A673 (cell line): ENCODE measurements around the gene SLC12A7.

Experiments
- EZH2 ChIP-seq: fragments of 200-600 bp; sonication (generic); IDR thresholded peaks from 2 replicates; pipeline ENCODE4 v1.6.1; 2017; ENCODE audit warnings: borderline replicate concordance, low read depth, mild to moderate bottlenecking, mixed read lengths, antibody characterized with exemption, low read length; ENCODE audit not compliant: poor library complexity, severe bottlenecking
- TF ChIP-seq, protein P1 (sequence below): fragments of 300-800, 200-600 bp; sonication (generic); conservative IDR thresholded peaks from 2 replicates; pipeline ENCODE4 v1.5.1; 2017; ENCODE audit warnings: low read depth, mild to moderate bottlenecking, antibody characterized with exemption, low read length, moderate library complexity, mixed read lengths

DNA sequence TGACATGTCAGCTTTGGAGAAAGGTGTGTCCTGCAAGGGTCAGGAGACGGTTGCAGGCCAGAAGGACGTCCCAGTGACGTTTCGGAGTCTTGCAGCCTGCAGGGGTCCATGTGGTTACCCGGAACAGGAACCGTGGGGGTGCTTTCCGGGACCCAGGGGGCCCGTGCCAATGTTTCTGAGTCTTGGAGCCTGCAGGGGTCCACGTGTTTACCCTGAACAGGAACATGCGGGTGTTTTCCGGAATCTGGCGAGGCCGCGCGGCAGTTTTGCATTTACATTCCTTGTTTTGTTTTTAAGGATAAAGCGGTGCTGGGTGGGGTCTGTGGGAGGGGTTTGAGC is 72.7 kb downstream of the SLC12A7 start:
- TF ChIP-seq, protein P1, sequence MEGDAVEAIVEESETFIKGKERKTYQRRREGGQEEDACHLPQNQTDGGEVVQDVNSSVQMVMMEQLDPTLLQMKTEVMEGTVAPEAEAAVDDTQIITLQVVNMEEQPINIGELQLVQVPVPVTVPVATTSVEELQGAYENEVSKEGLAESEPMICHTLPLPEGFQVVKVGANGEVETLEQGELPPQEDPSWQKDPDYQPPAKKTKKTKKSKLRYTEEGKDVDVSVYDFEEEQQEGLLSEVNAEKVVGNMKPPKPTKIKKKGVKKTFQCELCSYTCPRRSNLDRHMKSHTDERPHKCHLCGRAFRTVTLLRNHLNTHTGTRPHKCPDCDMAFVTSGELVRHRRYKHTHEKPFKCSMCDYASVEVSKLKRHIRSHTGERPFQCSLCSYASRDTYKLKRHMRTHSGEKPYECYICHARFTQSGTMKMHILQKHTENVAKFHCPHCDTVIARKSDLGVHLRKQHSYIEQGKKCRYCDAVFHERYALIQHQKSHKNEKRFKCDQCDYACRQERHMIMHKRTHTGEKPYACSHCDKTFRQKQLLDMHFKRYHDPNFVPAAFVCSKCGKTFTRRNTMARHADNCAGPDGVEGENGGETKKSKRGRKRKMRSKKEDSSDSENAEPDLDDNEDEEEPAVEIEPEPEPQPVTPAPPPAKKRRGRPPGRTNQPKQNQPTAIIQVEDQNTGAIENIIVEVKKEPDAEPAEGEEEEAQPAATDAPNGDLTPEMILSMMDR = no peak
- no peak for TF ChIP-seq EZH2
